HEK293 (cell line): ENCODE data around the gene CHST15.

ENCODE experiments used
- CTCF ChIP-seq: fragments of 450-650 bp; formaldehyde crosslinking; IDR thresholded peaks from 2 replicates; pipeline ENCODE4 v1.5.1; 2016; ENCODE audit warnings: missing biosample characterization, missing genetic modification characterization
- MYNN ChIP-seq: fragments of 450-650 bp; formaldehyde crosslinking; IDR thresholded peaks from 2 replicates; pipeline ENCODE4 v1.5.1; 2016; ENCODE audit warnings: missing biosample characterization, missing genetic modification characterization, borderline replicate concordance
- PRDM6 ChIP-seq: fragments of 450-650 bp; formaldehyde crosslinking; IDR thresholded peaks from 2 replicates; pipeline ENCODE4 v1.5.1; 2017; ENCODE audit warnings: missing biosample characterization, missing genetic modification characterization
- YY1 ChIP-seq: fragments of 450-650 bp; formaldehyde crosslinking; IDR thresholded peaks from 2 replicates; pipeline ENCODE4 v1.5.1; 2018; ENCODE audit warnings: missing biosample characterization, missing genetic modification characterization
- ZNF335 ChIP-seq: fragments of 450-650 bp; formaldehyde crosslinking; conservative IDR thresholded peaks from 2 replicates; pipeline ENCODE4 v1.5.1; 2016; ENCODE audit warnings: missing biosample characterization, missing genetic modification characterization
- ZNF626 ChIP-seq: fragments of 450-650 bp; sonication (Bioruptor Pico); formaldehyde crosslinking; IDR thresholded peaks from 2 replicates; pipeline ENCODE4 v1.5.1; 2018; ENCODE audit warnings: missing biosample characterization, missing genetic modification characterization, inconsistent platforms

GRCh38 chr10:123958241-123958640 is 135.2 kb downstream of the CHST15 start:
- no peak for TF ChIP-seq CTCF
- no peak for TF ChIP-seq YY1 (tag by site-specific recombination)
- no peak for TF ChIP-seq ZNF335 (tag by site-specific recombination)
- no peak for TF ChIP-seq PRDM6 (tag by site-specific recombination)
- no peak for TF ChIP-seq MYNN (tag by site-specific recombination)
- no peak for TF ChIP-seq ZNF626
